Keratinocyte (primary cell): Measurements from ENCODE around the gene DDB1.

Experiments used
- EZH2 ChIP-seq: IDR thresholded peaks from one replicate; pipeline ENCODE4 v1.6.1; 2012; ENCODE audit warnings: inconsistent platforms, mild to moderate bottlenecking, low read length, moderate library complexity
- TF ChIP-seq, protein P1 (sequence below), 3 experiments: IDR thresholded peaks in 1 of 3; conservative IDR thresholded peaks in 1 of 3; optimal IDR thresholded peaks in 1 of 3; 2 replicates in 2 of 3; 3 replicates in 1 of 3; pipeline versions ENCODE3 to v1.5.1; 2011; ENCODE audit warnings: low read length in 3 of 3, mild to moderate bottlenecking in 3 of 3, moderate library complexity in 2 of 3, control low read depth in 1 of 3, inconsistent platforms in 1 of 3; ENCODE audit not compliant: insufficient read depth in 2 of 3; ENCODE audit errors: extremely low read depth in 1 of 3

DNA sequence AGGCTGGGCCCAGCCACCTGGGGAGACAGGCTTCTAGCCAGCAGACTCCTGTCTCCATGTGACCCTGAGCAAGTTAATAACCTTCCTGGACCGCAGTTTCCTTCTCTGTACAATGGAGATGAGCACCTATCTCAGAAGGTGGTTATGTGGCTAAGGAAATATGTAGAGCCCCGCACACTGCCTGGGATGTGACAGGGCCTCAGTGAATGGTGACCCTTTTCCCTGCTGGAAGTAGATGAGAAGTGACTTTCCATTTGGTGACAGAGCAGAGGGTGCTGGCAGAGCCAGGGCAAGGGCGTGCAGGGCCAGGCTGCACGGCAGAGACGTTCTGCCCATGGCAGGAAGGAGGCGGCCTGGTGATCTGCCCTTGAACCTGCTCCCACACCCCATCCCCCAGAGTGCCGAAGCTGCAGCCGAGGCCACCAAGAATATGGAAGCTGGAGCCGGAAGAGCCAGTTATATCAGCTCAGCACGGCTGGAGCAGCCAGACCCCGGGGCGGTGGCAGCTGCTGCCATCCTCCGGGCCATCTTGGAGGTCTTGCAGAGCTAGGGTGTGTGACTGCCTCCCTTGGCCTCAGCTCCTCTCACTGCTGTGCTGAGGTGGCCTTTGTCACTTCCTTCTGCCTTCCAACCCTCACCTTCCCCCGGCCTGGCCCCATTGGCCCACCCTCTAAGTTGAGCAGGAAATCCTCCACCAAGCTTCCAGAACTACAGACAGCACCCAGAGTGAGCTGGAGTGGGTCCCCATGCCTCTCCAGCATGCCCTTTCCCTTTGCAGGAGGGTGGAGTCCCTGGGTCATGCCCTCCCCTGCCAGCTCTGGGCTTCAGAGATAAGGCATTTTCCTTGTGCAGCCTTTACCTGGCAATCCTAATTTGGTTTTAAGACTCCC is 13.3 kb upstream of the DDB1 start:
- TF ChIP-seq, protein P1, sequence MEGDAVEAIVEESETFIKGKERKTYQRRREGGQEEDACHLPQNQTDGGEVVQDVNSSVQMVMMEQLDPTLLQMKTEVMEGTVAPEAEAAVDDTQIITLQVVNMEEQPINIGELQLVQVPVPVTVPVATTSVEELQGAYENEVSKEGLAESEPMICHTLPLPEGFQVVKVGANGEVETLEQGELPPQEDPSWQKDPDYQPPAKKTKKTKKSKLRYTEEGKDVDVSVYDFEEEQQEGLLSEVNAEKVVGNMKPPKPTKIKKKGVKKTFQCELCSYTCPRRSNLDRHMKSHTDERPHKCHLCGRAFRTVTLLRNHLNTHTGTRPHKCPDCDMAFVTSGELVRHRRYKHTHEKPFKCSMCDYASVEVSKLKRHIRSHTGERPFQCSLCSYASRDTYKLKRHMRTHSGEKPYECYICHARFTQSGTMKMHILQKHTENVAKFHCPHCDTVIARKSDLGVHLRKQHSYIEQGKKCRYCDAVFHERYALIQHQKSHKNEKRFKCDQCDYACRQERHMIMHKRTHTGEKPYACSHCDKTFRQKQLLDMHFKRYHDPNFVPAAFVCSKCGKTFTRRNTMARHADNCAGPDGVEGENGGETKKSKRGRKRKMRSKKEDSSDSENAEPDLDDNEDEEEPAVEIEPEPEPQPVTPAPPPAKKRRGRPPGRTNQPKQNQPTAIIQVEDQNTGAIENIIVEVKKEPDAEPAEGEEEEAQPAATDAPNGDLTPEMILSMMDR (optimal IDR thresholded peaks at IDR 0.05 in 1 of 3, IDR thresholded peaks at IDR 0.05 in 1 of 3, conservative IDR thresholded peaks at IDR 0.05 in 1 of 3; ENCODE audit: extremely low read depth in 1 of 3, insufficient read depth in 2 of 3, low read length in 3 of 3) = no peak
- no peak for TF ChIP-seq EZH2
